HepG2 (cell line): Measurements from ENCODE around the gene PLAGL2. TPM values are rescaled to one million over a fixed set of nuclear protein-coding genes. Genes with fewer than 3 reads are reported as not detected.
A peak's percentile ranks its signal among the peaks of the same experiment; 100 is the strongest.

ENCODE experiments used
- IRF2 ChIP-seq: IDR thresholded peaks from 2 replicates; pipeline ENCODE4 v1.6.1; 2018; ENCODE audit warnings: missing genetic modification reagents, missing compliant biosample characterization
- KDM6A ChIP-seq: IDR thresholded peaks from 2 replicates; pipeline ENCODE4 v1.6.1; 2016; ENCODE audit warnings: low read depth
- NFE2L1 ChIP-seq: sonication (generic); formaldehyde crosslinking; IDR thresholded peaks from 2 replicates; pipeline ENCODE4 v1.4.0; 2020; ENCODE audit warnings: missing genetic modification reagents, mild to moderate bottlenecking, borderline replicate concordance
- NR2F2 ChIP-seq: IDR thresholded peaks from 2 replicates; pipeline ENCODE4 v1.6.1; 2012; ENCODE audit warnings: low read depth, inconsistent platforms, borderline replicate concordance
- RFX5 ChIP-seq: IDR thresholded peaks from 2 replicates; pipeline ENCODE4 v1.6.1; 2011; ENCODE audit warnings: low read depth, low read length, improper control_type of control experiment
- RXRA ChIP-seq: sonication (generic); formaldehyde crosslinking; IDR thresholded peaks from 2 replicates; pipeline ENCODE4 v1.5.1; 2020; ENCODE audit warnings: missing genetic modification reagents
- RXRB ChIP-seq: IDR thresholded peaks from 2 replicates; pipeline ENCODE4 v1.6.1; 2016; ENCODE audit warnings: borderline replicate concordance, missing genetic modification reagents, missing compliant biosample characterization
- ZEB1 ChIP-seq: IDR thresholded peaks from 2 replicates; pipeline ENCODE4 v1.6.1; 2012; ENCODE audit warnings: mild to moderate bottlenecking, low read depth, inconsistent platforms; ENCODE audit not compliant: insufficient replicate concordance
- ZNF468 ChIP-seq: sonication (generic); formaldehyde crosslinking; IDR thresholded peaks from 2 replicates; pipeline ENCODE4 v1.8.0; 2022; ENCODE audit warnings: mild to moderate bottlenecking, moderate library complexity, missing genetic modification reagents
- ZNF564 ChIP-seq: sonication (generic); formaldehyde crosslinking; IDR thresholded peaks from 2 replicates; pipeline ENCODE4 v1.8.1; 2023; ENCODE audit warnings: mild to moderate bottlenecking, missing genetic modification reagents
- ZNF7 ChIP-seq: IDR thresholded peaks from 2 replicates; pipeline ENCODE4 v1.6.1; 2016; ENCODE audit warnings: missing biosample characterization, missing genetic modification reagents
- ZSCAN20 ChIP-seq: sonication (generic); formaldehyde crosslinking; IDR thresholded peaks from 2 replicates; pipeline ENCODE4 v1.4.0; 2020; ENCODE audit warnings: missing genetic modification reagents, mild to moderate bottlenecking, borderline replicate concordance
- ZSCAN9 ChIP-seq: IDR thresholded peaks from 2 replicates; pipeline ENCODE4 v1.6.1; 2016; ENCODE audit warnings: borderline replicate concordance
- polyA plus RNA-seq, 8 experiments: library from polyadenylated mRNA; depleted of rRNA in 3 of 8; stranded (reverse) in 7 of 8; unstranded in 1 of 8; fragments of >200 nt; fragmentation: Illumina TruSeq in 4 of 8; extraction: Trizol in 4 of 8; gene quantifications; 2 replicates each; pipeline versions ENCODE4 v1.2.1 to v1.2.3, GENCODE V29; 2011 to 2016; ENCODE audit warnings: low read depth in 4 of 8, missing spikeins in 1 of 8, mixed read lengths in 1 of 8; ENCODE audit not compliant: insufficient read depth in 1 of 8
- total RNA-seq, 5 experiments: library from RNA; depleted of rRNA; stranded (reverse); fragments of >200 nt; fragmentation: Illumina TruSeq; extraction: Trizol; gene quantifications; 2 replicates each; pipeline ENCODE4 v1.2.3, GENCODE V29; 2016; ENCODE audit warnings: low read depth in 1 of 5
- TF ChIP-seq, protein P1 (sequence below): sonication (generic); formaldehyde crosslinking; IDR thresholded peaks from 2 replicates; pipeline ENCODE4 v1.4.0; 2020; ENCODE audit warnings: missing genetic modification reagents; ENCODE audit errors: not compliant biosample characterization
- TF ChIP-seq, protein P2 (sequence below): sonication (generic); formaldehyde crosslinking; IDR thresholded peaks from 2 replicates; pipeline ENCODE4 v1.4.0; 2020; ENCODE audit warnings: missing genetic modification reagents
- TF ChIP-seq, protein P3 (sequence below): IDR thresholded peaks from 2 replicates; pipeline ENCODE4 v1.6.1; 2012; ENCODE audit warnings: inconsistent platforms
- TF ChIP-seq, protein P4 (sequence below): sonication (generic); formaldehyde crosslinking; IDR thresholded peaks from 2 replicates; pipeline ENCODE4 v1.5.0; 2020; ENCODE audit warnings: missing genetic modification reagents
- TF ChIP-seq, protein P5 (sequence below): sonication (generic); formaldehyde crosslinking; IDR thresholded peaks from 2 replicates; pipeline ENCODE4 v1.4.0; 2020; ENCODE audit warnings: missing genetic modification reagents, mild to moderate bottlenecking, borderline replicate concordance

PLAGL2 gene
- total and polyA plus RNA-seq, 2 of the 13 experiments (the other 11 are each of a cell fraction or from before 2014, with no cell fraction given): 15.2 to 15.3 TPM

DNA sequence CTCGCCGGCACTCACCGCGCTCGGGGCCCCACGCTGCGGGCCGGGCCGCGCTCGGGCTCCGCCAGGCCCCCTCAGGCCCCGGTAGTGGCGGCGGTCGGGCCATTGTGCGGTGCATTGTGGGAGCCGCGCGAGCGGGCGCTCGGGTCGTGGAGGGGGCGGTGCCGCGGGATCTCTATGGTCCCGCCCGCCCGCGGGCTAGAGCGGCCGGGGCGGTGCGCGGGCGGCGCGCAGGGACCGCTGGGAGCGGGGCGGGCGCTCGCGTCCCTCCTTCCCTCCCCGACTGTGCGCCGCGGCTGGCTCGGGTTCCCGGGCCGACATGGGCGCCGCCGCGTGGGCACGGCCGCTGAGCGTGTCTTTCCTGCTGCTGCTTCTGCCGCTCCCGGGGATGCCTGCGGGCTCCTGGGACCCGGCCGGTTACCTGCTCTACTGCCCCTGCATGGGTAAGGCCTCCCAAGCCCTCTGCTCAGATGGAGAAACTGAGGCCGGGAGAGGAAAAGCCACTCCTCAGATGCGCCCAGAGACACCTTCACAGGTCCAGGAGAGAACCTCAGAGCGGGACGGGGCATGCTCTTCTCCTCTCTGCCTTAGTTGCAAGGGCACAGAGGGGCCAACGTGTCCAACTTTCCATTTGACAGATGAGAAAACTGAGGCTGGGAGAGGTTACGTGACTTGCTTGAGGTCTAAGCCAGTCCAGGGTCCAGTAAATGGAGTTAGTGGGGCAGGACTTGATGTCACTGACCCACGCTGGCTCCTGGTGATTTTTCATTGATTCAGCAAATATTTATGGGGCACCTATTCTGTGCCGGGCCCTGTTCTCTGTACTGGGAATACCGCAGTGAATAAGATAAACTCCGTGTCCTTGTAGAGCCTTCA lies at the start of gene PLAGL2, which contains the start of gene POFUT1 (continued):
- peak; percentile 51; the same call in 1 of the 2 replicates for TF ChIP-seq ZSCAN20 (CRISPR knock-in tag)
- TF ChIP-seq ZEB1: peak; percentile 51
- 0 out of 2 replicates have a peak, but pooled peaks have one; percentile 42 for TF ChIP-seq KDM6A (CRISPR knock-in tag)
- no peak; the same call in 1 of the 2 replicates for TF ChIP-seq ZSCAN9
- TF ChIP-seq RFX5: peak; percentile 1; the same call in 1 of the 2 replicates
- TF ChIP-seq NR2F2: no peak; the same call in 1 of the 2 replicates
- TF ChIP-seq, protein P1, sequence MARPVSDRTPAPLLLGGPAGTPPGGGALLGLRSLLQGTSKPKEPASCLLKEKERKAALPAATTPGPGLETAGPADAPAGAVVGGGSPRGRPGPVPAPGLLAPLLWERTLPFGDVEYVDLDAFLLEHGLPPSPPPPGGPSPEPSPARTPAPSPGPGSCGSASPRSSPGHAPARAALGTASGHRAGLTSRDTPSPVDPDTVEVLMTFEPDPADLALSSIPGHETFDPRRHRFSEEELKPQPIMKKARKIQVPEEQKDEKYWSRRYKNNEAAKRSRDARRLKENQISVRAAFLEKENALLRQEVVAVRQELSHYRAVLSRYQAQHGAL (CRISPR knock-in tag): peak; percentile 58
- TF ChIP-seq ZNF564: peak; percentile 87
- TF ChIP-seq, protein P2, sequence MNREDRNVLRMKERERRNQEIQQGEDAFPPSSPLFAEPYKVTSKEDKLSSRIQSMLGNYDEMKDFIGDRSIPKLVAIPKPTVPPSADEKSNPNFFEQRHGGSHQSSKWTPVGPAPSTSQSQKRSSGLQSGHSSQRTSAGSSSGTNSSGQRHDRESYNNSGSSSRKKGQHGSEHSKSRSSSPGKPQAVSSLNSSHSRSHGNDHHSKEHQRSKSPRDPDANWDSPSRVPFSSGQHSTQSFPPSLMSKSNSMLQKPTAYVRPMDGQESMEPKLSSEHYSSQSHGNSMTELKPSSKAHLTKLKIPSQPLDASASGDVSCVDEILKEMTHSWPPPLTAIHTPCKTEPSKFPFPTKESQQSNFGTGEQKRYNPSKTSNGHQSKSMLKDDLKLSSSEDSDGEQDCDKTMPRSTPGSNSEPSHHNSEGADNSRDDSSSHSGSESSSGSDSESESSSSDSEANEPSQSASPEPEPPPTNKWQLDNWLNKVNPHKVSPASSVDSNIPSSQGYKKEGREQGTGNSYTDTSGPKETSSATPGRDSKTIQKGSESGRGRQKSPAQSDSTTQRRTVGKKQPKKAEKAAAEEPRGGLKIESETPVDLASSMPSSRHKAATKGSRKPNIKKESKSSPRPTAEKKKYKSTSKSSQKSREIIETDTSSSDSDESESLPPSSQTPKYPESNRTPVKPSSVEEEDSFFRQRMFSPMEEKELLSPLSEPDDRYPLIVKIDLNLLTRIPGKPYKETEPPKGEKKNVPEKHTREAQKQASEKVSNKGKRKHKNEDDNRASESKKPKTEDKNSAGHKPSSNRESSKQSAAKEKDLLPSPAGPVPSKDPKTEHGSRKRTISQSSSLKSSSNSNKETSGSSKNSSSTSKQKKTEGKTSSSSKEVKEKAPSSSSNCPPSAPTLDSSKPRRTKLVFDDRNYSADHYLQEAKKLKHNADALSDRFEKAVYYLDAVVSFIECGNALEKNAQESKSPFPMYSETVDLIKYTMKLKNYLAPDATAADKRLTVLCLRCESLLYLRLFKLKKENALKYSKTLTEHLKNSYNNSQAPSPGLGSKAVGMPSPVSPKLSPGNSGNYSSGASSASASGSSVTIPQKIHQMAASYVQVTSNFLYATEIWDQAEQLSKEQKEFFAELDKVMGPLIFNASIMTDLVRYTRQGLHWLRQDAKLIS (CRISPR knock-in tag): no peak
- TF ChIP-seq, protein P3, sequence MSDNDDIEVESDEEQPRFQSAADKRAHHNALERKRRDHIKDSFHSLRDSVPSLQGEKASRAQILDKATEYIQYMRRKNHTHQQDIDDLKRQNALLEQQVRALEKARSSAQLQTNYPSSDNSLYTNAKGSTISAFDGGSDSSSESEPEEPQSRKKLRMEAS: peak; percentile 84
- no peak for TF ChIP-seq ZNF468 (CRISPR knock-in tag)
- TF ChIP-seq RXRB (CRISPR knock-in tag): no peak; the same call in 1 of the 2 replicates
- peak; percentile 88; the same call in 1 of the 2 replicates for TF ChIP-seq NFE2L1
- TF ChIP-seq IRF2 (CRISPR knock-in tag): no peak
- no peak for TF ChIP-seq ZNF7 (CRISPR knock-in tag)
- TF ChIP-seq, protein P4, sequence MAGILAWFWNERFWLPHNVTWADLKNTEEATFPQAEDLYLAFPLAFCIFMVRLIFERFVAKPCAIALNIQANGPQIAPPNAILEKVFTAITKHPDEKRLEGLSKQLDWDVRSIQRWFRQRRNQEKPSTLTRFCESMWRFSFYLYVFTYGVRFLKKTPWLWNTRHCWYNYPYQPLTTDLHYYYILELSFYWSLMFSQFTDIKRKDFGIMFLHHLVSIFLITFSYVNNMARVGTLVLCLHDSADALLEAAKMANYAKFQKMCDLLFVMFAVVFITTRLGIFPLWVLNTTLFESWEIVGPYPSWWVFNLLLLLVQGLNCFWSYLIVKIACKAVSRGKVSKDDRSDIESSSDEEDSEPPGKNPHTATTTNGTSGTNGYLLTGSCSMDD (CRISPR knock-in tag): no peak; the same call in 1 of the 2 replicates
- TF ChIP-seq, protein P5, sequence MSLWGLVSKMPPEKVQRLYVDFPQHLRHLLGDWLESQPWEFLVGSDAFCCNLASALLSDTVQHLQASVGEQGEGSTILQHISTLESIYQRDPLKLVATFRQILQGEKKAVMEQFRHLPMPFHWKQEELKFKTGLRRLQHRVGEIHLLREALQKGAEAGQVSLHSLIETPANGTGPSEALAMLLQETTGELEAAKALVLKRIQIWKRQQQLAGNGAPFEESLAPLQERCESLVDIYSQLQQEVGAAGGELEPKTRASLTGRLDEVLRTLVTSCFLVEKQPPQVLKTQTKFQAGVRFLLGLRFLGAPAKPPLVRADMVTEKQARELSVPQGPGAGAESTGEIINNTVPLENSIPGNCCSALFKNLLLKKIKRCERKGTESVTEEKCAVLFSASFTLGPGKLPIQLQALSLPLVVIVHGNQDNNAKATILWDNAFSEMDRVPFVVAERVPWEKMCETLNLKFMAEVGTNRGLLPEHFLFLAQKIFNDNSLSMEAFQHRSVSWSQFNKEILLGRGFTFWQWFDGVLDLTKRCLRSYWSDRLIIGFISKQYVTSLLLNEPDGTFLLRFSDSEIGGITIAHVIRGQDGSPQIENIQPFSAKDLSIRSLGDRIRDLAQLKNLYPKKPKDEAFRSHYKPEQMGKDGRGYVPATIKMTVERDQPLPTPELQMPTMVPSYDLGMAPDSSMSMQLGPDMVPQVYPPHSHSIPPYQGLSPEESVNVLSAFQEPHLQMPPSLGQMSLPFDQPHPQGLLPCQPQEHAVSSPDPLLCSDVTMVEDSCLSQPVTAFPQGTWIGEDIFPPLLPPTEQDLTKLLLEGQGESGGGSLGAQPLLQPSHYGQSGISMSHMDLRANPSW: peak; percentile 67; the same call in 1 of the 2 replicates
- TF ChIP-seq RXRA (CRISPR knock-in tag): peak; percentile 71
